Sigmoid colon (tissue), 7 donors: ENCODE results near the gene TERF2IP. TPM values are rescaled to one million over a fixed set of nuclear protein-coding genes. Genes with fewer than 3 reads are reported as not detected.

Experiments used
- DNase-seq: peaks from one replicate; pipeline ENCODE4 v3.0.0-alpha.2; 2019
- H3K27ac ChIP-seq, 4 donors: fragments of 200-600 bp; sonication (generic); one replicate each; pipeline ENCODE4 v1.5.1; 2016 to 2019; ENCODE audit warnings: mild to moderate bottlenecking in 1 of 4
- H3K27me3 ChIP-seq, 3 donors: fragments of 200-600 bp; sonication (generic); one replicate each; pipeline ENCODE4 v1.5.1; 2019; ENCODE audit warnings: mild to moderate bottlenecking in 1 of 3
- H3K36me3 ChIP-seq, 4 donors: fragments of 200-600 bp; sonication (generic); one replicate each; pipeline ENCODE4 v1.5.1; 2016 to 2019
- H3K4me1 ChIP-seq, 4 donors: fragments of 200-600 bp; sonication (generic); one replicate each; pipeline ENCODE4 v1.5.1; 2017 to 2019
- H3K4me3 ChIP-seq, 4 donors: fragments of 200-600 bp; sonication (generic); one replicate each; pipeline ENCODE4 v1.5.1; 2017 to 2019; ENCODE audit warnings: mild to moderate bottlenecking in 2 of 4, moderate library complexity in 1 of 4
- H3K9me3 ChIP-seq, 4 donors: fragments of 200-600 bp in 3 of 4; sonication (generic) in 3 of 4; one replicate each; pipeline versions ENCODE4 v1.5.1 to v1.6.1; 2013 to 2019
- CTCF ChIP-seq, 4 experiments: fragments of 450-650 bp in 3 of 4; fragments of 200-600 bp in 1 of 4; IDR thresholded peaks; one replicate each; pipeline ENCODE4 v1.5.1; 2016 to 2019; ENCODE audit warnings: antibody characterized with exemption in 4 of 4, mild to moderate bottlenecking in 3 of 4, moderate library complexity in 2 of 4
- EP300 ChIP-seq, 4 donors: sonication (generic); formaldehyde crosslinking; IDR thresholded peaks; one replicate each; pipeline ENCODE4 v1.6.1; 2017; ENCODE audit warnings: antibody characterized with exemption in 4 of 4
- POLR2A ChIP-seq, 2 donors: fragments of 450-650 bp; IDR thresholded peaks; one replicate each; pipeline ENCODE4 v1.6.1; 2016; ENCODE audit warnings: antibody characterized with exemption in 2 of 2, mild to moderate bottlenecking in 2 of 2, moderate library complexity in 2 of 2
- POLR2AphosphoS5 ChIP-seq, 4 donors: sonication (generic); formaldehyde crosslinking; IDR thresholded peaks; one replicate each; pipeline ENCODE4 v1.6.1; 2017; ENCODE audit warnings: antibody characterized with exemption in 4 of 4
- WGBS, 2 donors: extraction: QIAGEN DNeasy Blood & Tissue Kit; methylation state at CpG; one replicate each; pipeline ENCODE4 v1.1.7; 2013; 5-methylcytosine and 5-hydroxymethylcytosine counted together
- intact Hi-C: fragments of 100-400 bp; cut with DNase I; formaldehyde crosslinking; loops from one replicate; pipeline ENCODE4 v1.15.1; 2023
- polyA plus RNA-seq, 3 donors: library from polyadenylated mRNA; stranded (reverse); fragments of 200-250 nt; gene quantifications; one replicate each; pipeline ENCODE4 v1.2.3, GENCODE V29; 2013
- total RNA-seq, 4 donors: library from RNA; depleted of rRNA; stranded (reverse); fragments of >200 nt; gene quantifications; one replicate each; pipeline ENCODE4 v1.1.0, GENCODE V29; 2016
- donor health status: healthy with polysubstance abuse.
- donor health status: Bipolar disorder and iron deficiency.
- donor health status: healthy.

TERF2IP gene
- total and polyA plus RNA-seq, 7 donors = 26.6 to 76.0 (median 49.0) TPM

DNA sequence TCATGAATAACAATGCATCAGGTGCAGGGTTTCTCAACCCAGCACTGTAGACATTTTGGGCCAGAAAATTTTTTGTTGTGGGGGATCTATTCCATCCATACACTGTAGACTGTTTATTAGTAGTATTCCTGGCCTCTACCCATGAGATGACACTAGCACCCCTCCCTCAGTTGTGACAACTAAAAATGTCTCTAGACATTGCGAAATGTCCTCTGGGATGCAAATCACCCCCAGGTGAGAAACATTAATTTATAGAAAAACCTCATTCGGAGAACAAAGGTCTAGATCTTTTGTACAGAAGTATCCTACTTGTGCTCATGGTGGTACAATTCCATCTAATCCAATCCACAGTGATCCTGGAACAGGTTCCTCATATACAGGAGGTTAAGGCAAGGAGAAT is 28.8 kb upstream of the TERF2IP start:
- no peak for DNase-seq
- Histone ChIP-seq H3K4me3 (no peak overlapping the region), H3K9me3 (no peaks in the 10 kb centered on the region), H3K27ac (no peak overlapping the region), H3K4me1 (peaks cover 0 to 20% (median 15%) of the 10 kb centered on the region in 4 donors), H3K27me3 (no peaks in the 10 kb centered on the region), H3K36me3 (peaks cover 5 to 65% (median 22%) of the 10 kb centered on the region in 4 donors)
- intact Hi-C loops = no loop called here
- WGBS, 2 donors = 95 to 96% methylated on average over 2 of the region's 2 CpGs
- TF ChIP-seq EP300 (IDR thresholded peaks at IDR 0.05) = no peak
- TF ChIP-seq POLR2AphosphoS5 (IDR thresholded peaks at IDR 0.05) = no peak
- TF ChIP-seq CTCF (IDR thresholded peaks at IDR 0.05) = no peak
- TF ChIP-seq POLR2A (IDR thresholded peaks at IDR 0.05) = no peak

GRCh38 chr16:75620326-75621169 is 27.0 kb upstream of the TERF2IP start:
- H3K36me3 ChIP-seq = peaks cover 0 to 50% (median 15%) of the 10 kb centered on the region in 4 donors
- peaks cover 0 to 20% (median 15%) of the 10 kb centered on the region in 4 donors for H3K4me1 ChIP-seq
- intact Hi-C loops = no loop called here
- H3K27me3 ChIP-seq = no peaks in the 10 kb centered on the region
- no peak overlapping the region for H3K27ac ChIP-seq
- no peak overlapping the region for H3K4me3 ChIP-seq
- no peak for DNase-seq
- 86 to 89% methylated on average over 20 of the region's 20 CpGs for WGBS, 2 donors
- H3K9me3 ChIP-seq = no peaks in the 10 kb centered on the region
- no peak for TF ChIP-seq EP300 (IDR thresholded peaks at IDR 0.05)
- TF ChIP-seq POLR2AphosphoS5 (IDR thresholded peaks at IDR 0.05) = no peak
- TF ChIP-seq POLR2A (IDR thresholded peaks at IDR 0.05) = no peak
- TF ChIP-seq CTCF (IDR thresholded peaks at IDR 0.05) = no peak

DNA sequence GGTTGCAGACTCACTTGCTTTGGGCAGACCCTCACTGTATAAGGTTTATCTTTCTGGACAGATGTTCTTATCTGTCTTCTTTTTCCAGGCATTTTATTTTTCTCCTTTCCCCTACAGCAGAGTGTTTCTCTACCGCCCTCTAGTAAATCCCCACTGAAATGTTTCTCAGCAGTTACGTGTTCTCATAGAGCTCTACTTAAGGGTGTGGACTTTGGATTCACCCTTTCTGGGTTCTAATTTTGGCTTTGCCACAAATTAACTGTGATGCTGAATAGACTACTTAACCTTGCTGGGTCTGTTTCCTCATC is 26.4 kb upstream of the TERF2IP start:
- H3K27ac ChIP-seq = peak overlapping the region in 1 of 4 donors; percentile 92
- intact Hi-C loops = no loop called here
- H3K4me3 ChIP-seq = no peak overlapping the region
- H3K27me3 ChIP-seq = no peaks in the 10 kb centered on the region
- H3K9me3 ChIP-seq = no peaks in the 10 kb centered on the region
- WGBS, 2 donors = 3 to 18% methylated on average over 2 of the region's 2 CpGs
- TF ChIP-seq POLR2AphosphoS5 (IDR thresholded peaks at IDR 0.05) (no peak), POLR2A (IDR thresholded peaks at IDR 0.05) (no peak), CTCF (IDR thresholded peaks at IDR 0.05) (no peak), EP300 (IDR thresholded peaks at IDR 0.05) (no peak)
- DNase-seq = no peak
- peaks cover 0 to 49% (median 18%) of the 10 kb centered on the region in 4 donors for H3K36me3 ChIP-seq
- peaks cover 0 to 20% (median 15%) of the 10 kb centered on the region in 4 donors for H3K4me1 ChIP-seq

DNA sequence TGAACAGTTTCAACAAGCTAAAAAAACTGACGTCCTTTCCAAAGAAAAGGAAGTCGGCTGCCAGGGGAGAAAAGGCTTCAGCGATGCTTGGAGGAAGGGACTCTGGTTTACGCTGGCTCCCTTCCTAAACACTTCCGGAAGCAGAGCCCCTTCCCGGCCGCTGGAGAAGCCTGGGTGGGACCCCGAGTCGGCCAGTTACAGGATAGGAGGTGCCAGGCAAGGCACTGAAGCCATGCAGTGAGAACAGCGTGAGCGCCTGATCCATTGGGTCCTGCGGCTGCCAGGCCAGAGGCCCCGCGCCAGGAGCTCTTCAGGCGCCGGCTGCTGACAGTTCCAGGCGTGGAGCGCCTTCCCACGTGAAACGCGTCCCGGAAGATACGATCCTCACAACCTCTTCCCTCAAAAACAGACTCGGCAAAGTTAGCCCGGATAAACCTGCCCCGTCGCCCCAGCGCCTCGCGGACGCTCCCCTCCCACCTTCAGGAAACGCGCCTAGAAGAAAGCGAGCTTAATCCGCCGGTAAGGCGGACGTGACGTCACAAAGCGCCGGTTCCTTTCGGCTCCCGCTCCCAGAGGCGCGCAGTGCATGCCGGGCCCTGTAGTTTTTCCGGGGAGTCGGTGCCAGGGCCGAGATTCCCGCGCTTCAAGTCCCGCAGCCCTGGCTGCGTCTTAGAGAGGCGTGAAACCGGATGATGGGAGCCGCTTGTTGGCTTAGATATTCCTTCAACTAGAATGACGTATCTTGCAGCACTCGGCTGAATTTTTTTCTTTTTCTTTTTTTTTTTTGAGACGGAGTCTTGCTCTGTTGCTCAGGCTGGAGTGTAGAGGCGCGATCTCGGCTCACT is 24.6 kb upstream of the TERF2IP start, which contains the start of gene ADAT1:
Gene ADAT1, minus strand, starts transcription at position 521 of the 845 bp plus-strand sequence. CDS start 2,482 bp downstream, outside the sequence.
- H3K9me3 ChIP-seq = no peaks in the 10 kb centered on the region
- peaks cover 0 to 50% (median 13%) of the 10 kb centered on the region in 4 donors for H3K36me3 ChIP-seq
- H3K4me3 ChIP-seq = peak within 1 kb of the TSS; percentile 59 to 68 (median 63)
- H3K27me3 ChIP-seq = no peaks in the 10 kb centered on the region
- TF ChIP-seq CTCF (IDR thresholded peaks at IDR 0.05) (no peak), POLR2AphosphoS5 (IDR thresholded peaks at IDR 0.05) (peak; percentile 92 to 97 (median 95)), POLR2A (IDR thresholded peaks at IDR 0.05) (peak; percentile 82 to 83), EP300 (IDR thresholded peaks at IDR 0.05) (peak in 2 of 4 donors; percentile 28 to 53)
- WGBS, 2 donors = 0% methylated on average over 62 of the region's 62 CpGs
- peak within 1 kb of the TSS; percentile 85 to 92 (median 90) for H3K27ac ChIP-seq
- peak; percentile 99 for DNase-seq
- intact Hi-C loops = loop anchor here (1.0 to 2.0 kb wide), 7 partner anchors 24 to 1568 kb away; partner anchors contain the start of genes GABARAPL2, KARS1, MON1B and TERF2IP
- H3K4me1 ChIP-seq = peaks cover 0 to 20% (median 15%) of the 10 kb centered on the region in 4 donors
